HG02840 (cell line): ENCODE results near the gene TMEM182.

ENCODE experiments used
- ATAC-seq: cut with Tn5 transposase; IDR thresholded peaks from one replicate; pipeline ENCODE4 v1.9.1; 2021; ENCODE audit warnings: mild to moderate bottlenecking, moderate library complexity, moderate number of reproducible peaks; ENCODE audit not compliant: unreplicated experiment, low FRiP score

Gene TMEM182

GRCh38 chr2:102765061-102765460 lies 3.2 kb downstream of the TMEM182 start:
- no peak for ATAC-seq

GRCh38 chr2:102768253-102768652 lies 6.4 kb downstream of the TMEM182 start:
- no peak for ATAC-seq

GRCh38 chr2:102768892-102769291 lies 7.1 kb downstream of the TMEM182 start:
- ATAC-seq, result no peak

GRCh38 chr2:102770506-102770905 lies 8.7 kb downstream of the TMEM182 start:
- no peak for ATAC-seq

GRCh38 chr2:102771114-102771513 lies 9.3 kb downstream of the TMEM182 start:
- no peak for ATAC-seq

- no peak for ATAC-seq
These were observed 10.8 kb downstream of the TMEM182 start for GRCh38 chr2:102772659-102773058.

- no peak for ATAC-seq
These were observed 11.4 kb downstream of the TMEM182 start for GRCh38 chr2:102773149-102773705.

GRCh38 chr2:102778260-102778659 lies 16.4 kb downstream of the TMEM182 start:
- no peak for ATAC-seq

GRCh38 chr2:102780467-102780866 lies 18.6 kb downstream of the TMEM182 start:
- ATAC-seq, result no peak

GRCh38 chr2:102782187-102782586 lies 20.4 kb downstream of the TMEM182 start:
- no peak for ATAC-seq

- no peak for ATAC-seq
These were observed 21.1 kb downstream of the TMEM182 start for GRCh38 chr2:102782933-102783332.

- no peak for ATAC-seq
These were observed 21.8 kb downstream of the TMEM182 start for GRCh38 chr2:102783506-102784183.

- ATAC-seq, result no peak
These were observed 23.1 kb downstream of the TMEM182 start for GRCh38 chr2:102784940-102785339.

GRCh38 chr2:102788216-102788884 lies 26.5 kb downstream of the TMEM182 start:
- ATAC-seq, result no peak

GRCh38 chr2:102788885-102789260 lies 27.0 kb downstream of the TMEM182 start:
- no peak for ATAC-seq

GRCh38 chr2:102789349-102790090 lies 27.7 kb downstream of the TMEM182 start:
- ATAC-seq, result no peak

- no peak for ATAC-seq
These were observed 28.2 kb downstream of the TMEM182 start for GRCh38 chr2:102790091-102790455.

- no peak for ATAC-seq
These were observed 30.9 kb downstream of the TMEM182 start for GRCh38 chr2:102792568-102793208.

GRCh38 chr2:102795641-102796040 lies 33.8 kb downstream of the TMEM182 start:
- ATAC-seq, result no peak

- ATAC-seq, result no peak
These were observed 34.5 kb downstream of the TMEM182 start for GRCh38 chr2:102796337-102796736.

- no peak for ATAC-seq
These were observed 35.7 kb downstream of the TMEM182 start for GRCh38 chr2:102797486-102797885.
